Activated CD4-positive, alpha-beta T cell treated with anti-CD3 and anti-CD28 coated beads for 4 hours (primary cell): ENCODE measurements around the gene OR10P1.

ENCODE experiments used
- DNase-seq, 2 donors: peaks; one replicate each; pipeline ENCODE4 v3.0.0-alpha.2; 2020

OR10P1 gene

GRCh38 chr12:55653031-55653430 is 16.3 kb downstream of the OR10P1 start:
- peak; percentile 8 to 12 for DNase-seq

- DNase-seq, result no peak
Observed at GRCh38 chr12:55654511-55655214, 18.0 kb downstream of the OR10P1 start.

GRCh38 chr12:55657212-55657611 is 20.5 kb downstream of the OR10P1 start:
- no peak for DNase-seq

GRCh38 chr12:55658212-55658611 is 21.5 kb downstream of the OR10P1 start:
- DNase-seq, result no peak

GRCh38 chr12:55658635-55659391 is 22.1 kb downstream of the OR10P1 start:
- no peak for DNase-seq

GRCh38 chr12:55659486-55660385 is 23.0 kb downstream of the OR10P1 start:
- no peak for DNase-seq

GRCh38 chr12:55663391-55663790 is 26.7 kb downstream of the OR10P1 start:
- no peak for DNase-seq

- DNase-seq, result no peak
Observed at GRCh38 chr12:55664826-55665225, 28.1 kb downstream of the OR10P1 start.

GRCh38 chr12:55666508-55666907 is 29.8 kb downstream of the OR10P1 start:
- DNase-seq, result no peak

GRCh38 chr12:55670276-55670675 is 33.6 kb downstream of the OR10P1 start:
- DNase-seq, result no peak

GRCh38 chr12:55671746-55672145 is 35.1 kb downstream of the OR10P1 start:
- no peak for DNase-seq

- no peak for DNase-seq
Observed at GRCh38 chr12:55673638-55674037, 36.9 kb downstream of the OR10P1 start.

GRCh38 chr12:55675666-55676065 is 39.0 kb downstream of the OR10P1 start:
- DNase-seq, result no peak

- DNase-seq, result no peak
Observed at GRCh38 chr12:55676707-55677106, 40.0 kb downstream of the OR10P1 start.

GRCh38 chr12:55679691-55680090 is 43.0 kb downstream of the OR10P1 start:
- DNase-seq, result no peak

- DNase-seq, result peak; percentile 5 to 11
Observed at GRCh38 chr12:55681142-55682077, 44.7 kb downstream of the OR10P1 start.

- DNase-seq, result no peak
Observed at GRCh38 chr12:55682087-55682796, 45.5 kb downstream of the OR10P1 start.

GRCh38 chr12:55683676-55684075 is 47.0 kb downstream of the OR10P1 start:
- DNase-seq, result no peak

GRCh38 chr12:55684761-55685370 is 48.2 kb downstream of the OR10P1 start:
- no peak for DNase-seq

GRCh38 chr12:55685671-55686070 is 49.0 kb downstream of the OR10P1 start:
- DNase-seq, result no peak

GRCh38 chr12:55686366-55687010 is 49.8 kb downstream of the OR10P1 start:
- DNase-seq, result no peak
